ENCODE data around the gene SGF29.

GRCh38 chr16:28616636-28617035, 62.9 kb downstream of the SGF29 start:
- no peak for TF ChIP-seq CTCF (IDR thresholded peaks at IDR 0.05)
- no peak for TF ChIP-seq POLR2A (IDR thresholded peaks at IDR 0.05)
